Left lung (tissue), 10 donors: ENCODE measurements around the gene WWC1. TPM values are rescaled to one million over a fixed set of nuclear protein-coding genes. Genes with fewer than 3 reads are reported as not detected.

ENCODE experiments used
- ATAC-seq: fragments of 200-7000 bp; cut with Tn5 transposase; one replicate; pipeline ENCODE4 v1.9.1; 2020; ENCODE audit warnings: moderate library complexity
- DNase-seq, 4 donors: peaks; one replicate each; pipeline ENCODE4 v3.0.0-alpha.2; 2013 to 2020
- H3K27ac ChIP-seq, 2 donors: fragments of 200-600 bp; sonication (generic) in 1 of 2; one replicate each; pipeline versions ENCODE4 v1.5.0 to v1.8.0; 2020 to 2021
- H3K27me3 ChIP-seq, 2 donors: fragments of 200-600 bp; sonication (generic) in 1 of 2; one replicate each; pipeline versions ENCODE4 v1.5.0 to v1.8.0; 2020 to 2021
- H3K36me3 ChIP-seq, 2 donors: fragments of 200-600 bp; sonication (generic) in 1 of 2; one replicate each; pipeline versions ENCODE4 v1.5.0 to v1.8.0; 2020 to 2021
- H3K4me1 ChIP-seq, 2 donors: fragments of 200-600 bp; one replicate each; pipeline ENCODE4 v1.8.0; 2021
- H3K4me3 ChIP-seq, 2 donors: fragments of 200-600 bp; sonication (generic) in 1 of 2; one replicate each; pipeline versions ENCODE4 v1.5.0 to v1.8.0; 2020 to 2021; ENCODE audit warnings: mild to moderate bottlenecking in 1 of 2
- H3K9me3 ChIP-seq, 2 donors: fragments of 200-600 bp; sonication (generic) in 1 of 2; one replicate each; pipeline versions ENCODE4 v1.5.0 to v1.8.0; 2020 to 2021
- CTCF ChIP-seq, 2 donors: fragments of 200-600 bp; sonication (generic) in 1 of 2; IDR thresholded peaks; one replicate each; pipeline versions ENCODE4 v1.5.0 to v1.8.0; 2021; ENCODE audit warnings: antibody characterized with exemption in 2 of 2
- intact Hi-C, 2 donors: fragments of 100-400 bp; cut with DNase I; formaldehyde crosslinking; loops; one replicate each; pipeline versions ENCODE4 v1.11.2 to v1.14.2; 2022
- polyA plus RNA-seq, 6 donors: library from polyadenylated mRNA; unstranded; fragments of 120-200 nt; gene quantifications; one replicate each; pipeline ENCODE4 v1.2.1, GENCODE V29; 2013; ENCODE audit not compliant: insufficient read length in 6 of 6
- total RNA-seq, 2 donors: library from RNA; stranded (reverse); fragmentation: NEBNext Ultra II Directional; extraction: Animal tissue kit (Norgen Biotek cat#: 25700); gene quantifications; one replicate each; pipeline ENCODE4 v1.2.1, GENCODE V29; 2021
- donor health status: DM: no; HTN: yes; CAD: no.
- donor health status: DM: no; HTN: no; CAD: no.

The WWC1 gene
- total and polyA plus RNA-seq, 8 donors: 59.6 to 128 (median 86.1) TPM

GRCh38 chr5:168366116-168366515 is 74.7 kb downstream of the WWC1 start:
- peaks cover 11 to 20% of the 10 kb centered on the region in 2 donors for H3K4me1 ChIP-seq
- no peaks in the 10 kb centered on the region for H3K9me3 ChIP-seq
- no peaks in the 10 kb centered on the region for H3K36me3 ChIP-seq
- peak overlapping the region in 1 of 2 donors; percentile 34 for H3K27ac ChIP-seq
- TF ChIP-seq CTCF (IDR thresholded peaks at IDR 0.05): no peak
- intact Hi-C loops: no loop called here
- DNase-seq: no peak
- no peak for ATAC-seq
- H3K4me3 ChIP-seq: no peak overlapping the region
- H3K27me3 ChIP-seq: no peaks in the 10 kb centered on the region

- ATAC-seq (no peak), DNase-seq (no peak)
- no peak overlapping the region for H3K27ac ChIP-seq
- H3K9me3 ChIP-seq: no peaks in the 10 kb centered on the region
- H3K27me3 ChIP-seq: no peaks in the 10 kb centered on the region
- H3K4me1 ChIP-seq: peaks cover 11 to 20% of the 10 kb centered on the region in 2 donors
- TF ChIP-seq CTCF (IDR thresholded peaks at IDR 0.05): no peak
- intact Hi-C loops: no loop called here
- no peaks in the 10 kb centered on the region for H3K36me3 ChIP-seq
- H3K4me3 ChIP-seq: no peak overlapping the region
These were observed 77.4 kb downstream of the WWC1 start for GRCh38 chr5:168368854-168369253.

GRCh38 chr5:168370831-168371230 is 79.4 kb downstream of the WWC1 start:
- Histone ChIP-seq H3K27ac (no peak overlapping the region), H3K4me1 (peaks cover 0 to 7% of the 10 kb centered on the region in 2 donors)
- no peak for TF ChIP-seq CTCF (IDR thresholded peaks at IDR 0.05)

GRCh38 chr5:168372356-168372946 is 81.0 kb downstream of the WWC1 start:
- H3K27ac ChIP-seq: no peak overlapping the region
- H3K27me3 ChIP-seq: no peaks in the 10 kb centered on the region
- no peaks in the 10 kb centered on the region for H3K36me3 ChIP-seq
- DNase-seq: no peak
- H3K9me3 ChIP-seq: no peaks in the 10 kb centered on the region
- no peak for TF ChIP-seq CTCF (IDR thresholded peaks at IDR 0.05)
- no peak overlapping the region for H3K4me3 ChIP-seq
- intact Hi-C loops: no loop called here
- H3K4me1 ChIP-seq: no peaks in the 10 kb centered on the region
- ATAC-seq: no peak

More at GRCh38 chr5:168370831-168371230, 79.4 kb downstream of the WWC1 start:
- no peaks in the 10 kb centered on the region for H3K27me3 ChIP-seq
- intact Hi-C loops: no loop called here
- no peak for DNase-seq
- H3K36me3 ChIP-seq: no peaks in the 10 kb centered on the region
- ATAC-seq: no peak
- H3K9me3 ChIP-seq: no peaks in the 10 kb centered on the region
- H3K4me3 ChIP-seq: no peak overlapping the region

GRCh38 chr5:168374532-168374931 is 83.1 kb downstream of the WWC1 start:
- ATAC-seq: no peak
- no peak for TF ChIP-seq CTCF (IDR thresholded peaks at IDR 0.05)
- H3K27me3 ChIP-seq: no peaks in the 10 kb centered on the region
- no peaks in the 10 kb centered on the region for H3K4me1 ChIP-seq
- H3K27ac ChIP-seq: no peak overlapping the region
- intact Hi-C loops: no loop called here
- no peak for DNase-seq
- no peaks in the 10 kb centered on the region for H3K9me3 ChIP-seq
- no peak overlapping the region for H3K4me3 ChIP-seq
- no peaks in the 10 kb centered on the region for H3K36me3 ChIP-seq
